PFSK-1 (cell line): ENCODE measurements around the gene FBXO15.

Experiments used
- FOXP2 ChIP-seq: optimal IDR thresholded peaks from 2 replicates; pipeline ENCODE3; 2011; ENCODE audit warnings: borderline replicate concordance, control low read depth, inconsistent platforms; ENCODE audit not compliant: insufficient read depth; ENCODE audit errors: extremely low read length, extremely low read depth
- POLR2AphosphoS5 ChIP-seq: IDR thresholded peaks from 2 replicates; pipeline ENCODE4 v1.6.1; 2012; ENCODE audit warnings: low read depth, mild to moderate bottlenecking, control low read depth, low read length, moderate library complexity
- SIN3A ChIP-seq: IDR thresholded peaks from 2 replicates; pipeline ENCODE4 v1.6.1; 2012; ENCODE audit warnings: mild to moderate bottlenecking, low read length, moderate library complexity, borderline replicate concordance; ENCODE audit not compliant: insufficient read depth
- TAF1 ChIP-seq: IDR thresholded peaks from 2 replicates; pipeline ENCODE4 v1.6.1; 2012; ENCODE audit warnings: low read length, control low read depth, borderline replicate concordance; ENCODE audit not compliant: insufficient read depth
- TF ChIP-seq, protein P1 (sequence below), 2 experiments: IDR thresholded peaks; 2 replicates each; pipeline versions ENCODE4 v1.6.1 to v1.8.0; 2011 to 2012; ENCODE audit warnings: low read depth in 2 of 2, low read length in 2 of 2, control low read depth in 1 of 2, inconsistent platforms in 1 of 2, mild to moderate bottlenecking in 1 of 2, moderate library complexity in 1 of 2; ENCODE audit not compliant: insufficient read depth in 1 of 2

GRCh38 chr18:74078257-74078656, 69.4 kb downstream of the FBXO15 start:
- no peak for TF ChIP-seq POLR2AphosphoS5
- TF ChIP-seq, protein P1, sequence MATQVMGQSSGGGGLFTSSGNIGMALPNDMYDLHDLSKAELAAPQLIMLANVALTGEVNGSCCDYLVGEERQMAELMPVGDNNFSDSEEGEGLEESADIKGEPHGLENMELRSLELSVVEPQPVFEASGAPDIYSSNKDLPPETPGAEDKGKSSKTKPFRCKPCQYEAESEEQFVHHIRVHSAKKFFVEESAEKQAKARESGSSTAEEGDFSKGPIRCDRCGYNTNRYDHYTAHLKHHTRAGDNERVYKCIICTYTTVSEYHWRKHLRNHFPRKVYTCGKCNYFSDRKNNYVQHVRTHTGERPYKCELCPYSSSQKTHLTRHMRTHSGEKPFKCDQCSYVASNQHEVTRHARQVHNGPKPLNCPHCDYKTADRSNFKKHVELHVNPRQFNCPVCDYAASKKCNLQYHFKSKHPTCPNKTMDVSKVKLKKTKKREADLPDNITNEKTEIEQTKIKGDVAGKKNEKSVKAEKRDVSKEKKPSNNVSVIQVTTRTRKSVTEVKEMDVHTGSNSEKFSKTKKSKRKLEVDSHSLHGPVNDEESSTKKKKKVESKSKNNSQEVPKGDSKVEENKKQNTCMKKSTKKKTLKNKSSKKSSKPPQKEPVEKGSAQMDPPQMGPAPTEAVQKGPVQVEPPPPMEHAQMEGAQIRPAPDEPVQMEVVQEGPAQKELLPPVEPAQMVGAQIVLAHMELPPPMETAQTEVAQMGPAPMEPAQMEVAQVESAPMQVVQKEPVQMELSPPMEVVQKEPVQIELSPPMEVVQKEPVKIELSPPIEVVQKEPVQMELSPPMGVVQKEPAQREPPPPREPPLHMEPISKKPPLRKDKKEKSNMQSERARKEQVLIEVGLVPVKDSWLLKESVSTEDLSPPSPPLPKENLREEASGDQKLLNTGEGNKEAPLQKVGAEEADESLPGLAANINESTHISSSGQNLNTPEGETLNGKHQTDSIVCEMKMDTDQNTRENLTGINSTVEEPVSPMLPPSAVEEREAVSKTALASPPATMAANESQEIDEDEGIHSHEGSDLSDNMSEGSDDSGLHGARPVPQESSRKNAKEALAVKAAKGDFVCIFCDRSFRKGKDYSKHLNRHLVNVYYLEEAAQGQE (IDR thresholded peaks at IDR 0.05; ENCODE audit: insufficient read depth in 1 of 2, low read depth in 2 of 2, low read length in 2 of 2) = no peak
- no peak for TF ChIP-seq TAF1
- no peak for TF ChIP-seq SIN3A
- no peak for TF ChIP-seq FOXP2
